Epithelial cell of esophagus (primary cell): ENCODE data around the gene METTL22.

Source experiments
- DNase-seq: peaks from one replicate; pipeline ENCODE4 v3.0.0; 2010; ENCODE audit warnings: low read depth
- H3K4me3 ChIP-seq: 2 replicates; pipeline ENCODE4 v1.5.1; 2011; ENCODE audit warnings: mild to moderate bottlenecking, low read length, control low read depth
- CTCF ChIP-seq: IDR thresholded peaks from 2 replicates; pipeline ENCODE4 v1.5.1; 2011; ENCODE audit warnings: low read depth, mild to moderate bottlenecking, low read length, control low read depth, inconsistent platforms; ENCODE audit not compliant: insufficient read depth; ENCODE audit errors: missing control alignments

The METTL22 gene

DNA sequence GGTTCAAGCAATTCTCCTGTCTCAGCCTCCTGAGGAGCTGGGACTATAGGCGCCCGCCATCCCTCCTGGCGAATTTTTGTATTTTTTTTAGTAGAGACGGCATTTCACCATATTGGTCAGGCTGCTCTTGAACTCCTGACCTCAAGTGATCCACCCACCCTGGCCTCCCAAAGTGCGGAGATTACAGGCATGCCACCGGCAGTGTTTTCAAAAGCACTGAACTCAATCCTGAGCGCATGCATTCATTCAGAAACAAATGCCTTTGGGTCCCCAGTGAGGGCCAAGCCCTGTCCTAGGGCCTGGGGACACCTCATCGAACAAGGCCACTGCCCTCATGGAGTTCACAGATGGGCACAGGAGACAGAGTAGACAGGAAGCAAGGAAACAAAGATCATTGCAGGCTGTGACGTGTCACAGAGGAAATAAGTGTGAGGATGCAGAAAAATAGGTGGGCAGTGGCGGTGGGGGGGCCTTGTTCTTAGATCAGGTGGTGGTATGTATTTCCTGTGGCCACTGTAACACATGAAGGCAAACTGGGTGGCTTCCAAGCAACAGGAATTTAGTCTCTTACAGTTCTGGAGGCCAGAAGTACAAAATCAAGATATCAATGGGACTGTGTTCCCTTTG, 43.7 kb upstream of the METTL22 start:
- TF ChIP-seq CTCF, result no peak
- no peak for DNase-seq
- no peak overlapping the region for H3K4me3 ChIP-seq

DNA sequence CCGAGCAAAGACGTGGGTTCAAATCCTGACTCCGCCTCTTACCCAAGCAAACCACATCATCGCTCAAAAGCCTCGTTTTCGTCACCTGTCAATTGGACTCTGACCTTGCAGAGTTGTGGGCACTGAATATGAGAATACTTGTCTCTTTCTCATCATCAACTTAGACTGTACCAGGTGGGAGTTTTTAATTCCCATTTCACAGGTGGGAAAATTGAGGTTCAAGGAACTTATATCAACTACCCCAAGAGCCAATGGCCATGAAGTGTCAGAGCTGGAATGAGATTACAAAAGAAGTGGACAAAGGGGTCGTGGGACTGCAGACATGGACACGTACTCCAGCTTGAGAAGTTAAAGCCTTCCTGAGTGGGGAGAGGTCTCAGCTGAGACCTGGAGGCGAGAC, 41.9 kb upstream of the METTL22 start:
- TF ChIP-seq CTCF, result no peak
- no peak for DNase-seq
- no peak overlapping the region for H3K4me3 ChIP-seq

DNA sequence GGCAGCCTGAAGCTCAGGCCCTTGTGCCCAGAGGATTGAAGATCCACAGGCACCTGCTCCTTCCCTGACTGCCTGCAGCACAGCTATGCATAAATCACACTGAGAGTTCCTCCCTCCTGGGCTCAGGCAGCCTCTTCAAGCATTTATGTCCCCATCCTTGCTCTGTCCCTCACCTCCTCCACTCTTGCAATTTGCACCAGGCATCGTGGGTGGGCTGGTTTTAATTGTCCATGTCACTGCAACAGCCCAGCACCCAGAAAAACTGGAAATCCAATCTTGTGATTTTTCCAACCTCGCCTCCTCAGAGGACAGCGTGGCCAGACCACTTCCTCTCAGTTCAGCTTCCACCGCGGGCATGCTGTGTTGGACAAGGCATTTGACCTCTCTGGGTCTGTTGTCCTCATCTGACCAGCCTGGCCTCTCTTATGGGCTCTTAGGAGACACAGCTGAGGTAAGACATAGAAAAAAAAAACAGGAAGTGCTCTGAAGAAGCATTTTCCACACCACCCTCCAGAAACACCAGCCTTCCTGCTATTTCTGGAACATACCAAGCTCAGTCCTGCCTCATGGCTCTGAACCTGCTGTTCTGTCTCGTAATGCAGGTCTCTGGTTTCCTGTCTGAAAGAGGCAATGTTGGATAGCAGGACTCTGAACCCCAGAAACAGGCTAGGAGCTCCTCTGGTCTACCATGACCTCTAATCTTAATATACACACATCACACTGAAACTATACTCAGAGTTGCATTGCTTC, 39.5 kb upstream of the METTL22 start:
- TF ChIP-seq CTCF, result no peak
- H3K4me3 ChIP-seq, result no peak overlapping the region
- no peak for DNase-seq

DNA sequence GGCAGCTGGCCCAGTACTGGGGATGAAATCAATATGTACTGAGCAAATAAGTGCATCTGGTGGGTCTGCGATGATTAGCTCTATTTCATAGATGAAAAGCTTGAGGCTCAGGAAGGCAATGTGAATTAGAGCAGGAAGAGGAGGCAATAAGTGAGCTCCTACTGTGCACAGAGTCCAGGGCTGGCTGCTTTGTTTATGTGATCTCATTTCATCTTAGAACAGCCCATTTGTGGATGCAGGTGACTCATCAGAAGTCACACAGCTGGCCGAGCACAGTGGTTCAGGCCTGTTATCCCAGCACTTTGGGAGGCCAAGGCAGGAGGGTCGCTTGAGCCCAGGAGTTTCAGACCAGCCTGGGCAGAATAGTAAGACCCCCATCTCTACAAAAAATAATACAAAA, 38.3 kb upstream of the METTL22 start:
- no peak for TF ChIP-seq CTCF
- H3K4me3 ChIP-seq, result no peak overlapping the region
- peak; percentile 47 for DNase-seq

DNA sequence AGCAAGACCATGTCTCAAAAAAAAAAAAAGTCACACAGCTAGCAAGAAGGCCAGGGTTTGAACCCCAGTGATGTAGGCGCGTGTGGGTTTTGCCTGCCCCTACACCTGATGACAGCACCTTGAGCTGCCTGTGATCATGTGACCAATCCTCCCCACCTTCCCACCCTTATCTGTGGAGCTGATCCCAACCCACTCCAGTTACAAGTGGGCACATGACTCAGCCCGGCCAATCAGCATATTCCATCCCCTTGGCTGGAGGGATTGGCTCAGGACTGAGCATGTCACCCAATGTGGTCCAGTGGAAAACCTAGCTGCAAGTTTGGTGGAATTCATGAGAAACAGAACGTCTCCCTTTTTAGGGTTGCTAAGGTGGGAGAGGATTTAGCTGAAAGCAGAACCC, 37.8 kb upstream of the METTL22 start:
- TF ChIP-seq CTCF, result no peak

GRCh38 chr16:8585041-8585440, 36.5 kb upstream of the METTL22 start:
- no peak overlapping the region for H3K4me3 ChIP-seq
- TF ChIP-seq CTCF, result no peak
- no peak for DNase-seq

More for the DNA sequence above, 37.8 kb upstream of the METTL22 start:
- H3K4me3 ChIP-seq, result no peak overlapping the region
- no peak for DNase-seq

DNA sequence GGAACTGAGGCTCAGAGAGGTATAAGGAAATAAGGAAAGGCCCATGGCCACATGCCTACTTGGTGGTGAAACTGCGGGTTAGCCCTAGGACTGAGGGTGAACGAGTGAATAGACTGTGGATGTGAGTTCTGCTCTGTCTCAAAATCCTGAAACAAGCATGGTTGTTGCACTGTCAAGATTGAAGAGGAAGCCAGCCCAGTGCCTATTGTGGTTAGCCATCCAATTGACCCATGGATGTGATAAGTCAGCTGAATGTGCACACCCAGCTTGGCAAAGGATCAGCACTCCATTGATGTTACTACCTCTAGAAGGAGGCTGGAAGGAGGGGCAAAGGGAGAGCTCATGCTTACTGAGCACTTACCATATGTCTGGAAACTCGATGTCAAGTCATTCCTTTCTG, 35.6 kb upstream of the METTL22 start:
- DNase-seq, result no peak
- no peak overlapping the region for H3K4me3 ChIP-seq
- no peak for TF ChIP-seq CTCF
